PFSK-1 (cell line): Measurements from ENCODE around the gene OR56A1.

Experiments used
- POLR2AphosphoS5 ChIP-seq: IDR thresholded peaks from 2 replicates; pipeline ENCODE4 v1.6.1; 2012; ENCODE audit warnings: low read depth, mild to moderate bottlenecking, control low read depth, low read length, moderate library complexity
- SIN3A ChIP-seq: IDR thresholded peaks from 2 replicates; pipeline ENCODE4 v1.6.1; 2012; ENCODE audit warnings: mild to moderate bottlenecking, low read length, moderate library complexity, borderline replicate concordance; ENCODE audit not compliant: insufficient read depth
- TAF1 ChIP-seq: IDR thresholded peaks from 2 replicates; pipeline ENCODE4 v1.6.1; 2012; ENCODE audit warnings: low read length, control low read depth, borderline replicate concordance; ENCODE audit not compliant: insufficient read depth
- TF ChIP-seq, protein P1 (sequence below), 2 experiments: IDR thresholded peaks; 2 replicates each; pipeline versions ENCODE4 v1.6.1 to v1.8.0; 2011 to 2012; ENCODE audit warnings: low read depth in 2 of 2, low read length in 2 of 2, control low read depth in 1 of 2, inconsistent platforms in 1 of 2, mild to moderate bottlenecking in 1 of 2, moderate library complexity in 1 of 2; ENCODE audit not compliant: insufficient read depth in 1 of 2

GRCh38 chr11:5983443-5983842, 47.1 kb downstream of the OR56A1 start:
- TF ChIP-seq POLR2AphosphoS5 (no peak), SIN3A (no peak), TAF1 (no peak)
- TF ChIP-seq, protein P1, sequence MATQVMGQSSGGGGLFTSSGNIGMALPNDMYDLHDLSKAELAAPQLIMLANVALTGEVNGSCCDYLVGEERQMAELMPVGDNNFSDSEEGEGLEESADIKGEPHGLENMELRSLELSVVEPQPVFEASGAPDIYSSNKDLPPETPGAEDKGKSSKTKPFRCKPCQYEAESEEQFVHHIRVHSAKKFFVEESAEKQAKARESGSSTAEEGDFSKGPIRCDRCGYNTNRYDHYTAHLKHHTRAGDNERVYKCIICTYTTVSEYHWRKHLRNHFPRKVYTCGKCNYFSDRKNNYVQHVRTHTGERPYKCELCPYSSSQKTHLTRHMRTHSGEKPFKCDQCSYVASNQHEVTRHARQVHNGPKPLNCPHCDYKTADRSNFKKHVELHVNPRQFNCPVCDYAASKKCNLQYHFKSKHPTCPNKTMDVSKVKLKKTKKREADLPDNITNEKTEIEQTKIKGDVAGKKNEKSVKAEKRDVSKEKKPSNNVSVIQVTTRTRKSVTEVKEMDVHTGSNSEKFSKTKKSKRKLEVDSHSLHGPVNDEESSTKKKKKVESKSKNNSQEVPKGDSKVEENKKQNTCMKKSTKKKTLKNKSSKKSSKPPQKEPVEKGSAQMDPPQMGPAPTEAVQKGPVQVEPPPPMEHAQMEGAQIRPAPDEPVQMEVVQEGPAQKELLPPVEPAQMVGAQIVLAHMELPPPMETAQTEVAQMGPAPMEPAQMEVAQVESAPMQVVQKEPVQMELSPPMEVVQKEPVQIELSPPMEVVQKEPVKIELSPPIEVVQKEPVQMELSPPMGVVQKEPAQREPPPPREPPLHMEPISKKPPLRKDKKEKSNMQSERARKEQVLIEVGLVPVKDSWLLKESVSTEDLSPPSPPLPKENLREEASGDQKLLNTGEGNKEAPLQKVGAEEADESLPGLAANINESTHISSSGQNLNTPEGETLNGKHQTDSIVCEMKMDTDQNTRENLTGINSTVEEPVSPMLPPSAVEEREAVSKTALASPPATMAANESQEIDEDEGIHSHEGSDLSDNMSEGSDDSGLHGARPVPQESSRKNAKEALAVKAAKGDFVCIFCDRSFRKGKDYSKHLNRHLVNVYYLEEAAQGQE (IDR thresholded peaks at IDR 0.05; ENCODE audit: insufficient read depth in 1 of 2, low read depth in 2 of 2, low read length in 2 of 2), result no peak
